ENCODE measurements around the gene IDI2. TPM values are rescaled to one million over a fixed set of nuclear protein-coding genes. Genes with fewer than 3 reads are reported as not detected.
A peak's percentile ranks its signal among the peaks of the same experiment; 100 is the strongest.

The IDI2 gene
- total and polyA plus RNA-seq, 2 donors (not counting 1 experiment from before 2014, with no cell fraction given): not detected

DNA sequence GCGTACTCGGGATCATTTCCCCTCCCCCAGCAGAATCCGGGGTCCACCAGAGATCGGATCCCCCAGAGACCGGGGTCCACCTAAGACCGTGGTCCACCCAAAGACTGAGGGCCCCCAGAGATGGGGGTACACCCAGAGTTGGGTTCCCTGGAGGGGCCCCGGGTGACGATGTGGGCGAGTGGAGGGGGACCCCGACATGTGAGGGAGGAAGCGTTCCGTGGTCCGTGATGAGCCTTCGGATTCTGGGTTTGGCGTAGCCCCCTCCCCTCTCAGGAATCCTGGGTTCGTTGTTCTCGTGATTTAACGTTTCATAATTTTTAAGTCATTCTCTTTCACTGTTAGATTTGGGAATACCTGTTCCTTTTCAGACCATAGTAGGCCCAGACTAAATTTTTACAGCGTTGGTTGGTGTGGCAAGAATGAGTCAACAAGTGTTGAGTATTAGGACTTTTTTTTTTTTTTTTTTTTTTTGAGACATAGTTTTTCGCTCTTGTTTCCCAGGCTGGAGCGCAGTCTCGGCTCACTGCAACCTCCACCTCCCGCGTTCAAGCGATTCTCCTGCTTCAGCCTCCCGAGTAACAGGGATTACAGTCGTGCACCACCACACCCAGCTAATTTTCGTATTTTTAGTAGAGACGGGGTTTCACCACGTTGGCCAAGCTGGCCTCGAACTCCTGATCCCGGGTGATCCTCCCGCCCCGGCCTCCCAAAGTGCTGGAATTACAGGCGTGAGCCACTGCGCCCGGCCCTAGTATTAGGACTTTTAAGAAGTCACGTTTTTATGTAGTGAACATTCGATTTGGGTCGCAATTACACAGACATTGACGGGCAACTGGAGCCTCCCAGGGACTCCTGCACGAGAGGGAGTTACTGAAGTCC is 36.8 kb downstream of the IDI2 start:
- Histone ChIP-seq H3K36me3 (ENCODE audit: control insufficient read depth, insufficient read depth, low read length) (peaks cover 3% of the 10 kb centered on the region), H2AFZ (ENCODE audit: low read length) (no peak overlapping the region), H3K9ac (ENCODE audit: insufficient read depth, low read length) (peak overlapping the region; percentile 90), H3K4me1 (ENCODE audit: control insufficient read depth, extremely low read depth, insufficient read depth, low read length) (peaks cover 11% of the 10 kb centered on the region), H4K20me1 (ENCODE audit: control insufficient read depth, extremely low read depth, insufficient read depth, low read length) (peaks cover 3% of the 10 kb centered on the region), H3K27ac (ENCODE audit: insufficient read depth, low read length) (peak overlapping the region; percentile 99), H3K79me2 (ENCODE audit: control insufficient read depth, insufficient read depth, low read length) (peaks cover 52% of the 10 kb centered on the region), H3K27me3 (ENCODE audit: control insufficient read depth, insufficient read depth, low read length) (no peaks in the 10 kb centered on the region), H3K9me3 (ENCODE audit: control insufficient read depth, insufficient read depth, low read depth, low read length) (no peaks in the 10 kb centered on the region), H3K4me3 (replicated peaks in 1 of 4; ENCODE audit: control extremely low read depth in 1 of 4, insufficient read depth in 1 of 4, low read depth in 3 of 4, low read length in 4 of 4) (peak overlapping the region; percentile 94 to 100 (median 98)), H3K4me2 (ENCODE audit: extremely low read depth, insufficient read depth, low read length) (peak overlapping the region; percentile 77)
- DNase-seq (ENCODE audit: low read depth in 2 of 2): peak; percentile 17 to 55
- no peak for TF ChIP-seq EZH2 (IDR thresholded peaks at IDR 0.05; ENCODE audit: low read length, missing control alignments)
- TF ChIP-seq, protein P1, sequence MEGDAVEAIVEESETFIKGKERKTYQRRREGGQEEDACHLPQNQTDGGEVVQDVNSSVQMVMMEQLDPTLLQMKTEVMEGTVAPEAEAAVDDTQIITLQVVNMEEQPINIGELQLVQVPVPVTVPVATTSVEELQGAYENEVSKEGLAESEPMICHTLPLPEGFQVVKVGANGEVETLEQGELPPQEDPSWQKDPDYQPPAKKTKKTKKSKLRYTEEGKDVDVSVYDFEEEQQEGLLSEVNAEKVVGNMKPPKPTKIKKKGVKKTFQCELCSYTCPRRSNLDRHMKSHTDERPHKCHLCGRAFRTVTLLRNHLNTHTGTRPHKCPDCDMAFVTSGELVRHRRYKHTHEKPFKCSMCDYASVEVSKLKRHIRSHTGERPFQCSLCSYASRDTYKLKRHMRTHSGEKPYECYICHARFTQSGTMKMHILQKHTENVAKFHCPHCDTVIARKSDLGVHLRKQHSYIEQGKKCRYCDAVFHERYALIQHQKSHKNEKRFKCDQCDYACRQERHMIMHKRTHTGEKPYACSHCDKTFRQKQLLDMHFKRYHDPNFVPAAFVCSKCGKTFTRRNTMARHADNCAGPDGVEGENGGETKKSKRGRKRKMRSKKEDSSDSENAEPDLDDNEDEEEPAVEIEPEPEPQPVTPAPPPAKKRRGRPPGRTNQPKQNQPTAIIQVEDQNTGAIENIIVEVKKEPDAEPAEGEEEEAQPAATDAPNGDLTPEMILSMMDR (conservative IDR thresholded peaks at IDR 0.05 in 1 of 2, IDR thresholded peaks at IDR 0.05 in 1 of 2; ENCODE audit: low read depth in 1 of 2, low read length in 2 of 2): no peak

DNA sequence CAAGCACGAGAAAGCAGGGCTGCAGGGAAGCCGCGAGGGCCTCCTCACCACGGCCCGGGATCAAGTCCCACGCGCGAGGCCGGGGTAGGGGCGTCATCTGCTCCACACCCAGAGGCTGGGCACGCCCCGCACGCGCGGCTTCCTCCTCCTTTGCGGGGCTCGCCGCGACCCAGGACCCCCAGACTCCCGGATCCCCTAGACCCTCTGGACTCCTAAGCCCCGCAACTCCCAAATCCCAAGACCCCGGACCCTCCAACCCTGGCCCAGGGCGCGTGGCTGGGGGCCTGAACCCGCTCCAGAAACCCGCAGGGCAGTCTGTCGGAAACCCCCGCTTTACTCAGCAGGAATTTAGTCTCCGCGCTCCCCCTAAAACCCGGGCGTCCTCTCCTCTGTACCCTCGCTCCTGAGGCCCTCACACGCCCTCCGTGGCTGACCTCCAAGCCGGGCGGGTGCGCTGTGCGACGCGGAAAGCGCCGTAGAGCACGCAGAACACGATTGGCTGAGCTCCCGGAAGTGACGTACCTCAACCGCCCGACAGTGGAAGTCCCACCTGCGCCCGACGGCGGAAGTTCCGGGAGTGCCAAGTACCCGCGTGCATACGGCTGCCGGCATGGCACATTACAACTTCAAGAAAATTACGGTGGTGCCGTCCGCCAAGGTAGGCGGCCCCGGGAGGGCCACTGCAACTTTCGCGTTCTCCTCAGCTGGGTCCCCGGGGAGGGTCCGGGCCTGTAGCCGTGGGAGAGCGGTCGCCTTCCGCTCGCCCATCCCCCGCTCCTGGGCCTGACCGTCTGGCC is 37.6 kb downstream of the IDI2 start, which contains the start of gene GTPBP4:
Gene GTPBP4 (plus strand): TSS at position 565 of the 797 bp plus-strand sequence. CDS start 46 bp downstream, at position 611.
- peak; percentile 97 for DNase-seq (ENCODE audit: low read depth in 2 of 2)
- H3K36me3 ChIP-seq (ENCODE audit: control insufficient read depth, insufficient read depth, low read length): peaks cover 3% of the 10 kb centered on the region
- peak within 1 kb of the TSS; percentile 31 for H2AFZ ChIP-seq (ENCODE audit: low read length)

More for the DNA sequence above, 37.6 kb downstream of the IDI2 start, which contains the start of gene GTPBP4:
- Histone ChIP-seq H3K27me3 (ENCODE audit: control insufficient read depth, insufficient read depth, low read length) (no peaks in the 10 kb centered on the region), H3K27ac (ENCODE audit: insufficient read depth, low read length) (peak within 1 kb of the TSS; percentile 99), H3K4me2 (ENCODE audit: extremely low read depth, insufficient read depth, low read length) (peak within 1 kb of the TSS; percentile 93), H3K79me2 (ENCODE audit: control insufficient read depth, insufficient read depth, low read length) (peaks cover 47% of the 10 kb centered on the region), H4K20me1 (ENCODE audit: control insufficient read depth, extremely low read depth, insufficient read depth, low read length) (peaks cover 3% of the 10 kb centered on the region), H3K9ac (ENCODE audit: insufficient read depth, low read length) (peak within 1 kb of the TSS; percentile 90), H3K9me3 (ENCODE audit: control insufficient read depth, insufficient read depth, low read depth, low read length) (no peaks in the 10 kb centered on the region), H3K4me1 (ENCODE audit: control insufficient read depth, extremely low read depth, insufficient read depth, low read length) (peaks cover 11% of the 10 kb centered on the region), H3K4me3 (replicated peaks in 1 of 4; ENCODE audit: control extremely low read depth in 1 of 4, insufficient read depth in 1 of 4, low read depth in 3 of 4, low read length in 4 of 4) (peak within 1 kb of the TSS; percentile 94 to 100 (median 98))
- TF ChIP-seq, protein P1 (conservative IDR thresholded peaks at IDR 0.05 in 1 of 2, IDR thresholded peaks at IDR 0.05 in 1 of 2; ENCODE audit: low read depth in 1 of 2, low read length in 2 of 2): no peak
- no peak for TF ChIP-seq EZH2 (IDR thresholded peaks at IDR 0.05; ENCODE audit: low read length, missing control alignments)
